Suprapubic skin (tissue), 4 donors: Measurements from ENCODE around the gene ASIC3. TPM values are rescaled to one million over a fixed set of nuclear protein-coding genes. Genes with fewer than 3 reads are reported as not detected.

Experiments used
- DNase-seq, 2 donors: peaks; one replicate each; pipeline ENCODE4 v3.0.0-alpha.2; 2019; ENCODE audit warnings: low spot score in 2 of 2
- H3K27ac ChIP-seq: fragments of 200-600 bp; sonication (generic); one replicate; pipeline ENCODE4 v1.5.1; 2019
- H3K27me3 ChIP-seq: fragments of 200-600 bp; sonication (generic); one replicate; pipeline ENCODE4 v1.5.1; 2019
- H3K36me3 ChIP-seq: fragments of 200-600 bp; sonication (generic); one replicate; pipeline ENCODE4 v1.5.1; 2019
- H3K4me1 ChIP-seq: fragments of 200-600 bp; sonication (generic); one replicate; pipeline ENCODE4 v1.5.1; 2019
- H3K4me3 ChIP-seq: fragments of 200-600 bp; sonication (generic); one replicate; pipeline ENCODE4 v1.5.1; 2019; ENCODE audit warnings: mild to moderate bottlenecking
- H3K9me3 ChIP-seq: fragments of 200-600 bp; sonication (generic); one replicate; pipeline ENCODE4 v1.5.1; 2019
- CTCF ChIP-seq, 2 donors: fragments of 200-600 bp in 1 of 2; fragments of 450-650 bp in 1 of 2; sonication (generic) in 1 of 2; IDR thresholded peaks; one replicate each; pipeline ENCODE4 v1.5.1; 2016 to 2019; ENCODE audit warnings: antibody characterized with exemption in 2 of 2, mild to moderate bottlenecking in 1 of 2, moderate library complexity in 1 of 2
- EP300 ChIP-seq: sonication (generic); formaldehyde crosslinking; IDR thresholded peaks from one replicate; pipeline ENCODE4 v1.6.1; 2017; ENCODE audit warnings: antibody characterized with exemption
- POLR2A ChIP-seq, 2 donors: fragments of 450-650 bp; IDR thresholded peaks; one replicate each; pipeline ENCODE4 v1.6.1; 2017; ENCODE audit warnings: antibody characterized with exemption in 2 of 2, mild to moderate bottlenecking in 2 of 2, moderate library complexity in 2 of 2
- POLR2AphosphoS5 ChIP-seq, 3 donors: sonication (generic); formaldehyde crosslinking; IDR thresholded peaks; one replicate each; pipeline ENCODE4 v1.6.1; 2017; ENCODE audit warnings: antibody characterized with exemption in 3 of 3
- WGBS: methylation state at CpG from one replicate; pipeline ENCODE4 v1.1.5; 2018; 5-methylcytosine and 5-hydroxymethylcytosine counted together
- total RNA-seq, 4 donors: library from RNA; depleted of rRNA; stranded (reverse); fragments of >200 nt; gene quantifications; one replicate each; pipeline ENCODE4 v1.1.0, GENCODE V29; 2016

ASIC3 gene
- total RNA-seq, 4 donors from 2014 or later: 2.6 to 8.7 (median 4.1) TPM

GRCh38 chr7:151091003-151091402 is 42.7 kb downstream of the ASIC3 start:
- TF ChIP-seq POLR2AphosphoS5 (IDR thresholded peaks at IDR 0.05): no peak
- Histone ChIP-seq H3K9me3 (no peaks in the 10 kb centered on the region), H3K27ac (no peak overlapping the region), H3K27me3 (no peaks in the 10 kb centered on the region), H3K36me3 (no peaks in the 10 kb centered on the region), H3K4me1 (peaks cover 53% of the 10 kb centered on the region), H3K4me3 (no peak overlapping the region)
- WGBS: 83% methylated on average over 6 of the region's 7 CpGs
- DNase-seq: peak in 1 of 2 donors; percentile 59

- H3K36me3 ChIP-seq: no peaks in the 10 kb centered on the region
- DNase-seq: no peak
- no peak overlapping the region for H3K4me3 ChIP-seq
- H3K9me3 ChIP-seq: no peaks in the 10 kb centered on the region
- no peak for TF ChIP-seq POLR2A (IDR thresholded peaks at IDR 0.05)
- peak in 1 of 2 donors; percentile 56 for TF ChIP-seq CTCF (IDR thresholded peaks at IDR 0.05)
- TF ChIP-seq POLR2AphosphoS5 (IDR thresholded peaks at IDR 0.05): no peak
- no peak overlapping the region for H3K27ac ChIP-seq
- no peaks in the 10 kb centered on the region for H3K27me3 ChIP-seq
- WGBS: 67% methylated on average over 5 of the region's 6 CpGs
- peaks cover 52% of the 10 kb centered on the region for H3K4me1 ChIP-seq
These were observed 43.1 kb downstream of the ASIC3 start for GRCh38 chr7:151091431-151091830.

GRCh38 chr7:151091988-151092387 is 43.7 kb downstream of the ASIC3 start:
- Histone ChIP-seq H3K27me3 (no peaks in the 10 kb centered on the region), H3K36me3 (no peaks in the 10 kb centered on the region), H3K9me3 (no peaks in the 10 kb centered on the region), H3K27ac (no peak overlapping the region), H3K4me3 (no peak overlapping the region), H3K4me1 (peaks cover 52% of the 10 kb centered on the region)
- WGBS: 92% methylated on average over 14 of the region's 14 CpGs
- DNase-seq: no peak
- no peak for TF ChIP-seq POLR2A (IDR thresholded peaks at IDR 0.05)
- TF ChIP-seq POLR2AphosphoS5 (IDR thresholded peaks at IDR 0.05): no peak
- no peak for TF ChIP-seq EP300
- TF ChIP-seq CTCF (IDR thresholded peaks at IDR 0.05): no peak

GRCh38 chr7:151093748-151094147 is 45.4 kb downstream of the ASIC3 start:
- Histone ChIP-seq H3K27ac (no peak overlapping the region), H3K4me3 (no peak overlapping the region), H3K27me3 (no peaks in the 10 kb centered on the region), H3K9me3 (no peaks in the 10 kb centered on the region), H3K4me1 (peaks cover 35% of the 10 kb centered on the region), H3K36me3 (no peaks in the 10 kb centered on the region)
- 92% methylated on average over 2 of the region's 6 CpGs for WGBS
- TF ChIP-seq EP300: no peak
- no peak for TF ChIP-seq POLR2A (IDR thresholded peaks at IDR 0.05)
- TF ChIP-seq CTCF (IDR thresholded peaks at IDR 0.05): no peak
- no peak for TF ChIP-seq POLR2AphosphoS5 (IDR thresholded peaks at IDR 0.05)
- no peak for DNase-seq

GRCh38 chr7:151094675-151095074 is 46.3 kb downstream of the ASIC3 start:
- Histone ChIP-seq H3K4me3 (no peak overlapping the region), H3K36me3 (no peaks in the 10 kb centered on the region), H3K27ac (no peak overlapping the region), H3K4me1 (peaks cover 28% of the 10 kb centered on the region), H3K9me3 (no peaks in the 10 kb centered on the region), H3K27me3 (no peaks in the 10 kb centered on the region)
- TF ChIP-seq POLR2A (IDR thresholded peaks at IDR 0.05) (no peak), POLR2AphosphoS5 (IDR thresholded peaks at IDR 0.05) (no peak), CTCF (IDR thresholded peaks at IDR 0.05) (no peak), EP300 (no peak)
- DNase-seq: no peak
- WGBS: 83% methylated on average over 5 of the region's 5 CpGs

- Histone ChIP-seq H3K27me3 (no peaks in the 10 kb centered on the region), H3K4me3 (no peak overlapping the region), H3K9me3 (no peaks in the 10 kb centered on the region), H3K27ac (no peak overlapping the region), H3K36me3 (no peaks in the 10 kb centered on the region), H3K4me1 (peaks cover 28% of the 10 kb centered on the region)
- no peak for TF ChIP-seq POLR2AphosphoS5 (IDR thresholded peaks at IDR 0.05)
- TF ChIP-seq POLR2A (IDR thresholded peaks at IDR 0.05): no peak
- TF ChIP-seq EP300: no peak
- TF ChIP-seq CTCF (IDR thresholded peaks at IDR 0.05): no peak
- 48% methylated on average over 10 of the region's 10 CpGs for WGBS
- no peak for DNase-seq
These were observed 46.9 kb downstream of the ASIC3 start for GRCh38 chr7:151095123-151095797.
